Measurements from ENCODE around the gene PRELID2. TPM values are rescaled to one million over a fixed set of nuclear protein-coding genes. Genes with fewer than 3 reads are reported as not detected.
"Not testable (repeated sequence)": the region's sequence is repeated elsewhere in the genome, so short reads cannot be mapped to it uniquely, and the experiment has no call there.

Gene PRELID2
- total RNA-seq, result 1 to 10 TPM; 1.2 to 3.0 TPM
- 2.6 to 2.8 reads per million in 2 donors for total RNA-seq

DNA sequence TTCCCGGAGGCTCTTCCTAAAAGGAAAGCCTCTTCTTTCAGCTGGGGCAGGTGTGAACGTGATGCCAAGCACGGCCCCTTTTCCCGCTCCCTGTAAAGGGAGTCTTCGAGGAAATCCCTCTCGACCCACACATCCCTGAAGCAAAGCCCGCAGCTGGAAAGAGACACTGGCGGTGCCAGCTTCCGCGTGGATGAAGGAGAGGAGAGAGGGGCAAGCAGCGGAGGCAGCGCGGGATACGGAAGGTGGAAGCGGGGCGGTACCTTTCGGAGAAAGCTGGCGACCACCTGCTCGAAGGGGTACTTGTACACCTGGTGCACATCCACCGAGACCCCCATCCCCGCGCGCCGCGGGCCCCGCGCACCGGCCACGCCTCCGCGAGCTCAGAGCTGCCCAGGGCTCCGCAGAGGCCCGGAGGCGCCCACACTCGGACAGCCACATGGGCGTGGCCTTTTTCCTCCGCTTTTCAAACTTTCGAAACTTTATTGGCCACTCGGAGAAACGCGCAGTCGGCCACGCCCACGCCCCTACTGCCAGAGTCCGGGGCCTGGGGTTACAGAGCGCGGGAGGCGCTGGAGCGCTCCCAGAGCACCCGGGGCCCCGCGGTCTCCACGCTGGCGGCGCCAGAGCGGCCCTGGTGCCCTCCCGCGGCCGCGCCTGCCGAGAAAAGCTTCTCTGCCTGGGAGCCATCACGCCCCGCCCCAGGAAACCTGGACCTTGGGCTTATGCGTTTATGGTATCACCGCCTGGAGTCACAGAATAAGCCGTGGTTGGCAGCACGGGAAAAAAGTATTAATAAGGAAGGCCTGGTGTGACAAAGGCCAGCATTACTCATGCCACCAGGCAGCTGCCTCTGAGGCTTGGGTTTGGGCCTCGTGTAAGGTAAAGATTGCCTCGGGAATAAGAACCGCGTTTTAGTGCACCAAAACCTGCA is at the start of gene PRELID2:
Gene PRELID2 (minus strand): TSS at position 426 of the 931 bp plus-strand sequence. CDS start 91 bp downstream, at position 335.
- H3K4me3 Mint-ChIP-seq, result peak within 1 kb of the TSS; percentile 87
- peak; percentile 28 to 43 (median 35) for DNase-seq
- ATAC-seq, result peak; percentile 87
- no peaks in the 10 kb centered on the region for H3K36me3 Mint-ChIP-seq (ENCODE audit: low read depth)
- H3K27ac Mint-ChIP-seq, result peak within 1 kb of the TSS; percentile 51
- peaks cover 9% of the 10 kb centered on the region for H3K27me3 Mint-ChIP-seq
- peaks cover 20% of the 10 kb centered on the region for H3K4me1 Mint-ChIP-seq
- no peaks in the 10 kb centered on the region for H3K9me3 ChIP-seq (ENCODE audit: control insufficient read depth, low read length, poor library complexity, severe bottlenecking)

DNA sequence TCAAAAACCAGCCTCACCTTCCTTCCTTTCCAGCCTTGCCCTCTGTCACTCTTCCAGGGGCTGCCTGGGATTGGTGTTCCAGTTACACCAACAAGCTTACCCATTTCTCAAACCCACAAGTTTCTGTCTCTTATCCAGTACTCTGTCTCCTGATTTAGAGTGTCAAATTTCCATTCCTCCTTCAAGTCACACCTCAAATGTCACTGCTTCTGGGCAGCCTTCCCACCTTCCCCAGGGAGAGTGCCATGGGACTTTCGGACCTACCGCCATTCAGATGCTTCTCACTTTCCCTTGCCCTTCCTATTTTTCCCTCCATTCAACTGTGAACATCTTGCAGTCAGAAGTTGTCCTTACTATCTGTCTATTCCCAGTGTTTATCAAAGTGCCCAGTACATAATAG is 39.6 kb upstream of the PRELID2 start:
- H3K36me3 Mint-ChIP-seq (ENCODE audit: low read depth), result no peaks in the 10 kb centered on the region
- no peaks in the 10 kb centered on the region for H3K9me3 ChIP-seq (ENCODE audit: control insufficient read depth, low read length, poor library complexity, severe bottlenecking)
- H3K4me1 Mint-ChIP-seq, result no peaks in the 10 kb centered on the region
- H3K27ac Mint-ChIP-seq, result no peak overlapping the region
- DNase-seq (no peak), ATAC-seq (no peak)
- no peak overlapping the region for H3K4me3 Mint-ChIP-seq
- peaks cover 29% of the 10 kb centered on the region for H3K27me3 Mint-ChIP-seq

DNA sequence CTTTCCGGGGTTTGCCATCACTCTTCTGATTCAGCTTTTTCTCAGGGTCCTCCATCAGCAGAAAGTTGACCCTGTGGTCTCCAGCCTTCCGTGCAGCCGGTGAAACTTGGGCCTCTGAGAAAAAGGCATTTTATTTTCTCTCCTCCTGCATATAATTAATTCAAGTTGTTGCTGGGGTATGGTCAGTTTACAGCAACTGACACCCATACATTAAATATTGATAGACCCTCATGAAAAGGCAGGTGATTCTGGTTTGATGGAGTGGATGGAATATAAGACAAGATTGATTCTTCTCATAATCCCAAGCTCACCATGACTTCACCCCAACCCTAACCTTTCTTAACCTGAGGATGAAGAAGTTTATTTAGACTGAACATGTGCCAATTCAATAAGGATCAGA is 37.8 kb upstream of the PRELID2 start, which contains the start of gene GRXCR2:
Gene GRXCR2 (minus strand): TSS at position 101 of the 400 bp plus-strand sequence. CDS start 46 bp downstream, at position 55.
- no peak for DNase-seq
- no peaks in the 10 kb centered on the region for H3K9me3 ChIP-seq (ENCODE audit: control insufficient read depth, low read length, poor library complexity, severe bottlenecking)
- Mint-ChIP-seq H3K27ac (no peak within 1 kb of the TSS), H3K36me3 (ENCODE audit: low read depth) (no peaks in the 10 kb centered on the region), H3K4me1 (no peaks in the 10 kb centered on the region), H3K4me3 (no peak within 1 kb of the TSS), H3K27me3 (peaks cover 33% of the 10 kb centered on the region)
- no peak for ATAC-seq

DNA sequence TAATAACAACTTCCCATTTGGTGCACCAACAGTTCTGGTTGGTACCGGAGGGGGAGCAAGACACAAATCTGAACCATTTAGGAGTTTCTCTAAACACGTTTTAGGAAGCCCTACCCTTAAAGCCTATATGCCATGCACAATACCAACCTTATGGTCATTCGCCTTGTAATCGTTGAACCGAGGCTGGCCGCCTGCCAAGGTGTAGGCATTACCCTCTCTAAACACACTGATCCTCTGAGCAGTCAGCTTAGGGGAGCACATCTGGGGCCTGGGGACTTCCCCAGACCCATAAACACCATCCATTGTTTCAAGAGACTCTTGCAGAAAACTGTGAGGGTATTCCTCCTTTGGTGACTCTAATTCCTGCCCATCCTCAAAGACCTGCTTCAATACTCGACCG is 37.3 kb upstream of the PRELID2 start:
- Mint-ChIP-seq H3K27ac (no peak overlapping the region), H3K36me3 (ENCODE audit: low read depth) (no peaks in the 10 kb centered on the region), H3K4me3 (no peak overlapping the region), H3K4me1 (no peaks in the 10 kb centered on the region), H3K27me3 (peaks cover 33% of the 10 kb centered on the region)
- no peak for ATAC-seq
- H3K9me3 ChIP-seq (ENCODE audit: control insufficient read depth, low read length, poor library complexity, severe bottlenecking), result no peaks in the 10 kb centered on the region
- DNase-seq, result no peak

DNA sequence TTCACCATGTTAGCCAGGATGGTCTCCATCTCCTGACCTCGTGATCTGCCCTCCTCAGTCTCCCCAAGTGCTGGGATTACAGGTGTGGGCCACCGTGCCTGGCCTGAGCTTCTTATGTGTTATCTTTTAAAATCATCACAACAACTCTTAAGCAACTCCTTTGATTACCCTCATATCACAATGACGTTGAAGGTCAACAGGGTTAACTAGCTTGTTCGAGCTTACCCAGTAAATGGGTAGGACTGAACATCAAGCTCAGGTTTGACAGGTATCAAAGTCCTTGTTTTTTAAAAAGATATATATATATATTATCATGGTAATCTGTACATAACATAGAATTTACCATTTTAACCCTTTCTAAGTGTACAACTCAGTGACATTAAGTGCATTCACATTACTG is 34.6 kb upstream of the PRELID2 start:
- Mint-ChIP-seq H3K27me3 (peaks cover 31% of the 10 kb centered on the region), H3K27ac (no peak overlapping the region), H3K4me1 (no peaks in the 10 kb centered on the region), H3K36me3 (ENCODE audit: low read depth) (no peaks in the 10 kb centered on the region), H3K4me3 (no peak overlapping the region)
- no peak for DNase-seq
- ATAC-seq, result no peak
- no peaks in the 10 kb centered on the region for H3K9me3 ChIP-seq (ENCODE audit: control insufficient read depth, low read length, poor library complexity, severe bottlenecking)

DNA sequence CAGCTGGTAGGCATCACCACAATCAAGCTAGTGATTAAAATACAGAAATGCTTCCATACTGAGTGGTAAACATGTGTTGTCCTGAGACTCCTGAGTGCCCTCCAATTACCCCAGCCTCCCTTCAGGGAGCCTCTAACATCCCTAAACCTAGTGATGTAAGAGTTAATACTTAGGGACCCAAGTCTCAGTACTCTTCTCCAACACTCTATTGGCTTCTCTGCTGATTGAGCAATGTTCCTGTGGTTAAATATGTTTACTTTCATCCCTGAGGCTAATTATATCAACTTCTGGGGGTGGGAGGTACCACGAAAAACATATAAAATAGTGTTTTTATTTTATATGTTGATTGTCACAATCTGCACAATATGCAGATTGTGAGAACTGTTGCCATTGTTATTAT is 32.7 kb upstream of the PRELID2 start:
- no peaks in the 10 kb centered on the region for H3K9me3 ChIP-seq (ENCODE audit: control insufficient read depth, low read length, poor library complexity, severe bottlenecking)
- Mint-ChIP-seq H3K27ac (no peak overlapping the region), H3K36me3 (ENCODE audit: low read depth) (peaks cover 3% of the 10 kb centered on the region), H3K4me1 (no peaks in the 10 kb centered on the region), H3K27me3 (peaks cover 34% of the 10 kb centered on the region), H3K4me3 (no peak overlapping the region)
- DNase-seq, result no peak
- ATAC-seq, result no peak

DNA sequence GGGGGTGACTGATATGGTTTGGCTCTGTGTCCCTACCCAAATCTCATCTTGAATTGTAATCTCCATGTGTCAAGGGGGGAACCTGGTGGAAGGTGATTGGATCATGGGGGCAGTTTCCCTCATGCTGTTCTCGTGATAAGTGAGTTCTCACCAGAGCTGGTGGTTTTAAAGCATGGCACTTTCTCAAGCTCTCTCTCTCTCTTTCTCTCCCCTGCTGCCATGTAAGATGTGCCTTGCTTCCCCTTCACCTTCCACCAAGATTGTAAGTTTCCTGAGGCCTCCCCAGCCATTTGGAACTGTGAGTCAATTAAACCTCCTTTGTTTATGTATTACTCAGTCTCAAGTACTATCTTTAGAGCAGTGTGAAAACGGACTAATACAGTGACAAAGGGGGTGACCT is 29.3 kb upstream of the PRELID2 start:
- not testable (repeated sequence) for H3K4me3 Mint-ChIP-seq; H3K36me3 Mint-ChIP-seq (ENCODE audit: low read depth); H3K27ac Mint-ChIP-seq; H3K4me1 Mint-ChIP-seq; H3K9me3 ChIP-seq (ENCODE audit: control insufficient read depth, low read length, poor library complexity, severe bottlenecking); DNase-seq; ATAC-seq
- peaks cover 46% of the 10 kb centered on the region for H3K27me3 Mint-ChIP-seq

DNA sequence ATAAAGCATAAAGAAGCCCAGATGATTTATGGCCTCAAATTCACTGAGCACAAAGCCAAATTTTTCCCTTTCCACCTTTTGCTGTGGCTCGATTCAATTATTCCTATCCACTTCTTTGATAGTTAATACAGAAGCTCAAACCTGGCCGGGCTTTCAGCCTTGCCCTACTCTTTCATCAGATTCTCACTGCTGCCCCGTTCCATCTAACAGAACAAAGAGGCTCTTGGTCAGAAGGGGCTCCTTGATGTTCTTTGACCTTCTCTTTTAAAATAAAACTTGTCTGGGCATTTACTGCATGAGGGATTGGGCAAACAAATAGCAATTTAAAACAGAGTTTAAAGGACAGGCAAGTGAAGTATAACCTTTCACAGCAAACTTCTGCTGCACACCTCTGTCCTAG is 27.9 kb upstream of the PRELID2 start:
- ATAC-seq (no peak), DNase-seq (no peak)
- no peak overlapping the region for H3K27ac Mint-ChIP-seq
- peaks cover 6% of the 10 kb centered on the region for H3K36me3 Mint-ChIP-seq (ENCODE audit: low read depth)
- peaks cover 49% of the 10 kb centered on the region for H3K27me3 Mint-ChIP-seq
- no peaks in the 10 kb centered on the region for H3K4me1 Mint-ChIP-seq
- no peaks in the 10 kb centered on the region for H3K9me3 ChIP-seq (ENCODE audit: control insufficient read depth, low read length, poor library complexity, severe bottlenecking)
- no peak overlapping the region for H3K4me3 Mint-ChIP-seq

DNA sequence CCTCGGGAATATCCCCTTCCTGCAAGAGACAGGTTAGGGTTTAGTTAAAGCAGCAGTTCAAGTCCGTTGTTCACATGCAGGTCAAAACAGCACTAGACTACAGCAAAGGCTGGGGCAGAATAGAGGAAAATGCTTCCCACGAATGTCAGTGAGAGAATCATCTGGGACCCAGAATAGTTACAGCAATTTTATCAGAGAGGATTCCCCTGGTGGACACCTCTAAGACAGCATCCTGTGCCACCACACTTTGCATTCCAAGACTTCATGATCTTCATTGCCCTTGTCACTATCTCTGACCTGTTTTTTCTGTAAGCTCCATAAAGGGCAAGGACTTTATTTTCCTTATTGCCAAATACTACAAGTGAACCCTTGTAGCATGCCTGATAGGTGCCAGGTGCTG is 24.8 kb upstream of the PRELID2 start:
- no peak overlapping the region for H3K27ac Mint-ChIP-seq
- ATAC-seq (no peak), DNase-seq (no peak)
- peaks cover 6% of the 10 kb centered on the region for H3K36me3 Mint-ChIP-seq (ENCODE audit: low read depth)
- H3K27me3 Mint-ChIP-seq, result peaks cover 62% of the 10 kb centered on the region
- peaks cover 3% of the 10 kb centered on the region for H3K4me1 Mint-ChIP-seq
- H3K9me3 ChIP-seq (ENCODE audit: control insufficient read depth, low read length, poor library complexity, severe bottlenecking), result no peaks in the 10 kb centered on the region
- no peak overlapping the region for H3K4me3 Mint-ChIP-seq

DNA sequence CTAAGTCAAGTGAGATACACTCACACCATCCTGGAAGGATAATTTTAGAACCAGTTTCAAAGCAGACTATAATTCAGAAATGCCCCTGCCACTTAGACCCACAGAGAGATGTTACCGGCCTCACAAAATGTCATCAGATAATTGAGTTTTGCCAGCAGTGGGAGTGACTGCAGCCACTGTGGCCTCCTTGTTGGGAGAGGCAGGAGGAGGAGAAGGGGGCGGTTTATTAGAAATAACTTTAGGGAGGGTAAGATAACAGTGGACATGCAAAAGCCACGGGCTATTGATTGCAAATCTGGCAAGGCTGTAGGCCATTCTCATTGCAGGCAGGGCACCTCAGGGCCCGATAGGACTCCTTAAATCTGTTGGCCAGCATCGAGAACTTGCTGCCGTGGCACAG is 24.3 kb upstream of the PRELID2 start:
- ATAC-seq, result no peak
- Mint-ChIP-seq H3K27ac (no peak overlapping the region), H3K4me1 (peaks cover 3% of the 10 kb centered on the region), H3K36me3 (ENCODE audit: low read depth) (peaks cover 6% of the 10 kb centered on the region), H3K27me3 (peaks cover 62% of the 10 kb centered on the region), H3K4me3 (no peak overlapping the region)
- no peaks in the 10 kb centered on the region for H3K9me3 ChIP-seq (ENCODE audit: control insufficient read depth, low read length, poor library complexity, severe bottlenecking)
- DNase-seq, result no peak

DNA sequence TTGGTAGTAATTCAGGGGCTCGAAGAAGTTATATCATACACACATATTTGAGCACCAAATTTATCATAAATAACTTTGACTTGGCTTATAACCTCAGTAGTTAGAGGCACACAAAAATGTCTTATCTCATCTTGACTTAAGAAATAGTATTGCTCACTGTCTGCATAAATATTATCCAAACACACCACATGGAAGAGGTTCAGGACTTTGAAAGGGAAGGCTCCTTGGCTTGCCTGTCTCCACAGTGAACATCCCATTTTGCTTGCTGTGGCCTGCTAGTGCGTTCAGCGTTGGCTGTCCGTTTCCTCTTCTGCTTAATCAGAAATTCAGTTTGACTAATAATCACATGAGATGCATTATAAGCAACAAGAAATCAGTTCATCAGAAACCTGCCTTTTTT is 23.8 kb upstream of the PRELID2 start:
- H3K36me3 Mint-ChIP-seq (ENCODE audit: low read depth), result peaks cover 4% of the 10 kb centered on the region
- DNase-seq (no peak), ATAC-seq (no peak)
- no peak overlapping the region for H3K4me3 Mint-ChIP-seq
- H3K4me1 Mint-ChIP-seq, result peaks cover 3% of the 10 kb centered on the region
- no peaks in the 10 kb centered on the region for H3K9me3 ChIP-seq (ENCODE audit: control insufficient read depth, low read length, poor library complexity, severe bottlenecking)
- H3K27ac Mint-ChIP-seq, result no peak overlapping the region
- peaks cover 58% of the 10 kb centered on the region for H3K27me3 Mint-ChIP-seq

DNA sequence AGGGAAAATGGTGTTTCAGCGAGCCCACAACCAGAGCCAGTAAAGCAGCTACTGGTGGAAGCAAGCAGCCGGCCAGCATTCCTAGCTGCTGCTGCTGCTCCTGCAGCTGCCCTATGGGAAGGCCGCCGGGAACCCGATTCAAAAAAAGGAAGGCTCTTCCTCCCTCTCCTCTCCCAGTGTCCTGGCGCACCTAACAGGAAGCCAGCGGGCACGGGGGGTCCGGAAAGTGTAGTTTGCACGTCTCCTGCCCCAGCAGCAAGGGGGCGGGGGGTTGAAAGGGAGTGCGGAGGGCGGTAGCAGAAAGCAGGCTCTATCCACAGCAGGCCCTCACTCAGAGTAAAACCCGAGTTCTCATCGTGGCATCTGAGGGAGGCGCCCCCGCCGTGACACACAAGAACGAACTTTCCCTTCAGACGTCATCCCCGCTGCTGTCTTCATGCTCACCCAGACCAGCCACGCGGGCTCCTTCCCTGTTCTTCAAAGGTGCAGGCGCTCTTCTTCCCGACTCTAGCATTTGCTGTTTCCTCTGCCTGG is 21.2 kb upstream of the PRELID2 start:
- Mint-ChIP-seq H3K4me1 (peaks cover 3% of the 10 kb centered on the region), H3K27me3 (peaks cover 44% of the 10 kb centered on the region), H3K4me3 (peak overlapping the region; percentile 15), H3K27ac (no peak overlapping the region), H3K36me3 (ENCODE audit: low read depth) (peaks cover 2% of the 10 kb centered on the region)
- DNase-seq (no peak), ATAC-seq (peak; percentile 50)
- no peaks in the 10 kb centered on the region for H3K9me3 ChIP-seq (ENCODE audit: control insufficient read depth, low read length, poor library complexity, severe bottlenecking)

DNA sequence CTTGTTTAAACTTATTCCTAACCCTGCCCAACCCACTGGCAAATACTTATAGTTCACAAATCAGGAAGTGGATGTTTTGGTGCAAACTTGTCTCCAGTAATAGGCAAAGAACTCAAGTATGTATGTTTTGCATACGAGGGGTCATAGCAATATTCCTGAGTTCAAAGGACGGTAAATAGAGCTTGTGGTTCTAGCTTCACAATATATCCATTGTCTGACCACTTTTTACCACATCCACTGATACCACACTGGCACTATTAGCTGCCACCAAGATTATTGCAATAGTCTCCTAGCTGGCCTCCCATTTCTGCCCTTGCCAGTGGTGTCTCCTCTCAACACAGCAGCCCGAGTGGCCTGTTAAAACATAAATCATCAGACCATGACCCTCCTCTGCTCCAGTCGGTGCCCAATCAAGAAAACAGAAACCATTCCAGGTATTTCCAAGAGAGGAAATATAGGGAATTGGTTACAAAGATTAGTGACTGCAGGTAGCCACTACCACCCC is 20.7 kb upstream of the PRELID2 start:
- ATAC-seq, result no peak
- no peak for DNase-seq
- Mint-ChIP-seq H3K27ac (no peak overlapping the region), H3K27me3 (peaks cover 39% of the 10 kb centered on the region), H3K4me1 (peaks cover 3% of the 10 kb centered on the region), H3K4me3 (no peak overlapping the region), H3K36me3 (ENCODE audit: low read depth) (no peaks in the 10 kb centered on the region)
- no peaks in the 10 kb centered on the region for H3K9me3 ChIP-seq (ENCODE audit: control insufficient read depth, low read length, poor library complexity, severe bottlenecking)
